NCI-H526 (cell line): ENCODE measurements around the gene STX1A.
"Not testable (repeated sequence)": the region's sequence is repeated elsewhere in the genome, so short reads cannot be mapped to it uniquely, and the experiment has no call there.

Source experiments
- DNase-seq, 2 experiments: peaks; one replicate each; lab custom pipeline; 2025; lab: John Stamatoyannopoulos, UW

The STX1A gene

GRCh38 chr7:73736885-73737284 lies 17.4 kb upstream of the STX1A start:
- DNase-seq = no peak

- no peak for DNase-seq
These were observed 16.0 kb upstream of the STX1A start for GRCh38 chr7:73735528-73735905.

GRCh38 chr7:73734619-73735527 lies 15.4 kb upstream of the STX1A start:
- DNase-seq = peak; percentile 57 to 87

GRCh38 chr7:73732397-73732796 lies 12.9 kb upstream of the STX1A start:
- no peak for DNase-seq

GRCh38 chr7:73730485-73730884 lies 11.0 kb upstream of the STX1A start:
- DNase-seq = no peak

GRCh38 chr7:73728551-73728950 lies 9.1 kb upstream of the STX1A start:
- no peak for DNase-seq

- no peak for DNase-seq
These were observed 8.5 kb upstream of the STX1A start for GRCh38 chr7:73727952-73728351.

- DNase-seq = no peak
These were observed 6.6 kb upstream of the STX1A start for GRCh38 chr7:73726083-73726466.

- DNase-seq = no peak
These were observed 4.3 kb upstream of the STX1A start for GRCh38 chr7:73723813-73724212.

GRCh38 chr7:73722785-73723184 lies 3.3 kb upstream of the STX1A start:
- DNase-seq = no peak

GRCh38 chr7:73722182-73722581 lies 2.7 kb upstream of the STX1A start:
- not testable (repeated sequence) for DNase-seq

- DNase-seq = no peak
These were observed 1.9 kb upstream of the STX1A start for GRCh38 chr7:73721377-73721817.

- DNase-seq = not testable (repeated sequence)
These were observed 974 bp upstream of the STX1A start for GRCh38 chr7:73720443-73720842.

- DNase-seq = peak in 1 of 2 experiments; percentile 34
These were observed 319 bp upstream of the STX1A start for GRCh38 chr7:73719806-73720169.

GRCh38 chr7:73718438-73718881 lies 1.0 kb downstream of the STX1A start:
- DNase-seq = no peak

- no peak for DNase-seq
These were observed 1.5 kb downstream of the STX1A start for GRCh38 chr7:73717991-73718405.

- DNase-seq = no peak
These were observed 2.3 kb downstream of the STX1A start for GRCh38 chr7:73717025-73717807.

GRCh38 chr7:73716318-73716890 lies 3.1 kb downstream of the STX1A start:
- DNase-seq = no peak

GRCh38 chr7:73715648-73716317 lies 3.7 kb downstream of the STX1A start:
- peak in 1 of 2 experiments; percentile 62 for DNase-seq

- not testable (repeated sequence) for DNase-seq
These were observed 6.2 kb downstream of the STX1A start for GRCh38 chr7:73713319-73713718.

GRCh38 chr7:73712773-73713172 lies 6.7 kb downstream of the STX1A start:
- DNase-seq = no peak

GRCh38 chr7:73708961-73709549 lies 10.4 kb downstream of the STX1A start:
- DNase-seq = no peak
